H1 (cell line): ENCODE data around the gene SIGLECL1. TPM values are rescaled to one million over a fixed set of nuclear protein-coding genes. Genes with fewer than 3 reads are reported as not detected.

Source experiments
- CTCF ChIA-PET: fragments of 300-600 bp; sonication (Branson Sonifier 250); formaldehyde crosslinking; loops from one replicate; lab custom pipeline; 2021; ENCODE audit not compliant: partially characterized antibody; lab: Charles Lee
- POLR2A ChIA-PET: fragments of 300-600 bp; sonication (Branson Sonifier 250); formaldehyde crosslinking; loops from one replicate; lab custom pipeline; 2021; ENCODE audit warnings: inconsistent platforms; ENCODE audit not compliant: partially characterized antibody; lab: Charles Lee
- DNase-seq, 2 experiments: peaks; one replicate each; pipeline versions ENCODE4 v3.0.0 to v3.0.0-alpha.2; 2010 to 2022; ENCODE audit warnings: low spot score in 2 of 2, low read depth in 1 of 2, mixed read lengths in 1 of 2
- FAIRE-seq: peaks from 2 replicates; lab custom pipeline; 2011; peaks lifted over from hg19 to GRCh38; lab: Jason Lieb, UNC
- H2AFZ ChIP-seq: 2 replicates; pipeline ENCODE4 v1.8.1; 2012; ENCODE audit warnings: low read length, inconsistent platforms
- H2AK5ac ChIP-seq: 2 replicates; pipeline ENCODE4 v1.6.1; 2013; ENCODE audit warnings: low read depth, low read length
- H2BK120ac ChIP-seq: replicated peaks from 2 replicates; pipeline ENCODE3; 2013; ENCODE audit warnings: low read depth, low read length, inconsistent platforms
- H2BK12ac ChIP-seq: 2 replicates; pipeline ENCODE4 v1.6.1; 2013; ENCODE audit warnings: low read depth, low read length
- H2BK15ac ChIP-seq: 2 replicates; pipeline ENCODE4 v1.6.1; 2013; ENCODE audit warnings: low read length
- H2BK20ac ChIP-seq: 2 replicates; pipeline ENCODE4 v1.6.1; 2013; ENCODE audit warnings: low read length
- H2BK5ac ChIP-seq: 2 replicates; pipeline ENCODE4 v1.6.1; 2013; ENCODE audit warnings: low read depth, low read length
- H3K14ac ChIP-seq: 2 replicates; pipeline ENCODE4 v1.6.1; 2013; ENCODE audit warnings: inconsistent platforms; ENCODE audit not compliant: insufficient read length
- H3K18ac ChIP-seq: 2 replicates; pipeline ENCODE4 v1.6.1; 2013; ENCODE audit warnings: low read length; ENCODE audit errors: extremely low read depth
- H3K23ac ChIP-seq: 2 replicates; pipeline ENCODE4 v1.6.1; 2013; ENCODE audit warnings: inconsistent platforms; ENCODE audit not compliant: insufficient read length
- H3K23me2 ChIP-seq: 2 replicates; pipeline ENCODE4 v1.6.1; 2013; ENCODE audit warnings: low read depth, low read length
- H3K27ac ChIP-seq: 2 replicates; pipeline ENCODE4 v1.6.1; 2011; ENCODE audit warnings: low read depth, low read length, inconsistent platforms
- H3K27me3 ChIP-seq, 4 experiments: replicated peaks in 1 of 4; 1 replicate in 1 of 4; 2 replicates in 3 of 4; pipeline versions ENCODE4 v1.6.1 to v1.8.1; 2011 to 2013; ENCODE audit warnings: low read length in 3 of 4, mild to moderate bottlenecking in 3 of 4, inconsistent platforms in 2 of 4, mixed read lengths in 2 of 4, moderate library complexity in 1 of 4; ENCODE audit not compliant: control insufficient read depth in 3 of 4, insufficient read depth in 3 of 4; ENCODE audit errors: extremely low read depth in 1 of 4
- H3K36me3 ChIP-seq, 4 experiments: 2 replicates each; pipeline versions ENCODE4 v1.6.1 to v1.8.1; 2011 to 2013; ENCODE audit warnings: mild to moderate bottlenecking in 4 of 4, low read length in 3 of 4, moderate library complexity in 2 of 4, control low read depth in 1 of 4, inconsistent platforms in 1 of 4; ENCODE audit not compliant: insufficient read depth in 4 of 4, control insufficient read depth in 2 of 4
- H3K4ac ChIP-seq: replicated peaks from 2 replicates; pipeline ENCODE3; 2013; ENCODE audit warnings: low read length, low read depth, mixed read lengths, inconsistent platforms; ENCODE audit not compliant: insufficient read length
- H3K4me1 ChIP-seq, 4 experiments: replicated peaks in 1 of 4; 1 replicate in 1 of 4; 2 replicates in 3 of 4; pipeline versions ENCODE4 v1.6.1 to v1.8.1; 2011 to 2013; ENCODE audit warnings: low read length in 3 of 4, inconsistent platforms in 2 of 4, mixed read lengths in 1 of 4; ENCODE audit not compliant: insufficient read depth in 4 of 4, control insufficient read depth in 3 of 4
- H3K4me2 ChIP-seq, 2 experiments: 2 replicates each; pipeline versions ENCODE4 v1.6.1 to v1.8.1; 2011 to 2013; ENCODE audit warnings: low read depth in 2 of 2, low read length in 2 of 2, control low read depth in 1 of 2, inconsistent platforms in 1 of 2, mild to moderate bottlenecking in 1 of 2; ENCODE audit not compliant: insufficient read depth in 1 of 2
- H3K4me3 ChIP-seq, 4 experiments: fragments of 200-600, 300-600 bp in 1 of 4; sonication (generic), shearing (Covaris generic), sonication (Bioruptor Twin) in 1 of 4; 2 replicates each; pipeline versions ENCODE4 v1.5.1 to v1.8.1; 2011 to 2016; ENCODE audit warnings: low read length in 4 of 4, low read depth in 3 of 4, control low read depth in 2 of 4, inconsistent platforms in 2 of 4, mild to moderate bottlenecking in 2 of 4, mixed read lengths in 1 of 4, moderate library complexity in 1 of 4; ENCODE audit not compliant: insufficient read depth in 2 of 4; ENCODE audit errors: extremely low read depth in 1 of 4
- H3K56ac ChIP-seq: replicated peaks from 2 replicates; pipeline ENCODE3; 2013; ENCODE audit warnings: low read depth, mild to moderate bottlenecking, mixed read lengths, low read length, inconsistent platforms; ENCODE audit not compliant: insufficient read length
- H3K79me1 ChIP-seq: 2 replicates; pipeline ENCODE4 v1.6.1; 2013; ENCODE audit warnings: low read depth, low read length, control low read depth
- H3K79me2 ChIP-seq, 2 experiments: 2 replicates each; pipeline versions ENCODE4 v1.6.1 to v1.8.1; 2012 to 2013; ENCODE audit warnings: low read length in 2 of 2, mild to moderate bottlenecking in 2 of 2, inconsistent platforms in 1 of 2; ENCODE audit not compliant: insufficient read depth in 2 of 2, control insufficient read depth in 1 of 2
- H3K9ac ChIP-seq, 4 experiments: replicated peaks in 1 of 4; 1 replicate in 1 of 4; 2 replicates in 3 of 4; pipeline versions ENCODE4 v1.6.1 to v1.8.1; 2011 to 2013; ENCODE audit warnings: low read depth in 3 of 4, low read length in 3 of 4, control low read depth in 2 of 4, mild to moderate bottlenecking in 2 of 4, moderate library complexity in 2 of 4, inconsistent platforms in 1 of 4; ENCODE audit errors: extremely low read depth in 1 of 4
- H3K9me3 ChIP-seq, 2 experiments: 2 replicates each; pipeline versions ENCODE4 v1.6.1 to v1.8.1; 2012 to 2013; ENCODE audit warnings: mild to moderate bottlenecking in 2 of 2, moderate library complexity in 2 of 2, control low read depth in 1 of 2, inconsistent platforms in 1 of 2, low read depth in 1 of 2, low read length in 1 of 2, mixed read lengths in 1 of 2; ENCODE audit not compliant: insufficient read depth in 2 of 2
- H4K20me1 ChIP-seq, 2 experiments: replicated peaks in 1 of 2; 2 replicates each; pipeline versions ENCODE3 to v1.8.1; 2011 to 2013; ENCODE audit warnings: inconsistent platforms in 2 of 2, low read length in 2 of 2, mild to moderate bottlenecking in 1 of 2; ENCODE audit not compliant: insufficient read depth in 2 of 2, control insufficient read depth in 1 of 2
- H4K5ac ChIP-seq: 2 replicates; pipeline ENCODE4 v1.6.1; 2013; ENCODE audit warnings: low read length, low read depth, mixed read lengths, inconsistent platforms; ENCODE audit not compliant: insufficient read length
- H4K8ac ChIP-seq: 2 replicates; pipeline ENCODE4 v1.8.0; 2013; ENCODE audit warnings: mild to moderate bottlenecking, moderate library complexity, low read length, inconsistent platforms; ENCODE audit not compliant: insufficient read depth; ENCODE audit errors: extremely low read depth
- H4K91ac ChIP-seq: replicated peaks from 2 replicates; pipeline ENCODE3; 2013; ENCODE audit warnings: low read length, mixed read lengths, inconsistent platforms; ENCODE audit not compliant: insufficient read length
- BRCA1 ChIP-seq: IDR thresholded peaks from 2 replicates; pipeline ENCODE4 v1.6.1; 2012; ENCODE audit warnings: low read depth, low read length, improper control_type of control experiment
- CBX5 ChIP-seq: fragments of 300-800, 300-1000 bp; sonication (generic); IDR thresholded peaks from 2 replicates; pipeline ENCODE4 v1.7.1; 2016; ENCODE audit warnings: antibody characterized with exemption, low read length, low read depth
- PHF8 ChIP-seq: fragments of 200-600 bp; sonication (generic); conservative IDR thresholded peaks from 2 replicates; pipeline ENCODE4 v1.7.1; 2012; ENCODE audit warnings: low read depth, mild to moderate bottlenecking, inconsistent platforms, low read length, moderate library complexity
- SIN3A ChIP-seq, 2 experiments: IDR thresholded peaks in 1 of 2; conservative IDR thresholded peaks in 1 of 2; 2 replicates each; pipeline ENCODE4 v1.6.1; 2011 to 2012; ENCODE audit warnings: low read length in 2 of 2, improper control_type of control experiment in 1 of 2, low read depth in 1 of 2, mild to moderate bottlenecking in 1 of 2
- SIRT6 ChIP-seq: IDR thresholded peaks from one replicate; pipeline ENCODE4 v1.7.1; 2012; ENCODE audit warnings: low read length, inconsistent platforms
- SRF ChIP-seq: IDR thresholded peaks from 2 replicates; pipeline ENCODE4 v1.6.1; 2011; ENCODE audit warnings: mild to moderate bottlenecking, low read depth, low read length, moderate library complexity
- WGBS, 2 experiments: shearing (Covaris generic) in 1 of 2; methylation state at CpG; one replicate each; pipeline versions ENCODE4 v1.1.6 to v1.1.7; 2013 to 2015; ENCODE audit warnings: low lambda C conversion rate in 2 of 2, mixed read lengths in 2 of 2, inconsistent platforms in 1 of 2, low coverage in 1 of 2, missing lambda C conversion rate in 1 of 2; ENCODE audit not compliant: insufficient replicate concordance in 2 of 2, insufficient coverage in 1 of 2, insufficient read length in 1 of 2; ENCODE audit errors: extremely low coverage in 1 of 2, missing lambda C conversion rate in 1 of 2; 5-methylcytosine and 5-hydroxymethylcytosine counted together
- polyA plus RNA-seq, 7 experiments: library from polyadenylated mRNA; depleted of rRNA in 3 of 7; stranded (reverse) in 5 of 7; unstranded in 2 of 7; fragments of >200 nt in 5 of 7; fragments of 200-250 nt in 2 of 7; gene quantifications; 1 replicate in 5 of 7; 2 replicates in 1 of 7; 4 replicates in 1 of 7; pipeline versions ENCODE4 v1.2.1 to v1.2.3, GENCODE V29; 2011 to 2013; ENCODE audit warnings: missing spikeins in 2 of 7, mixed read lengths in 2 of 7
- total RNA-seq: library from RNA; stranded (reverse); fragmentation: NEBNext Ultra II Directional; extraction: Animal tissue kit (Norgen Biotek cat#: 25700); gene quantifications from 2 replicates; pipeline ENCODE4 v1.2.1, GENCODE V29; 2021
- TF ChIP-seq, protein P1 (sequence below): IDR thresholded peaks from 2 replicates; pipeline ENCODE4 v1.6.1; 2011; ENCODE audit warnings: low read depth, mild to moderate bottlenecking, low read length; ENCODE audit not compliant: insufficient read depth

SIGLECL1 gene
- total and polyA plus RNA-seq, 2 of the 8 experiments (the other 6 are each of a cell fraction or from before 2014, with no cell fraction given) = not detected

DNA sequence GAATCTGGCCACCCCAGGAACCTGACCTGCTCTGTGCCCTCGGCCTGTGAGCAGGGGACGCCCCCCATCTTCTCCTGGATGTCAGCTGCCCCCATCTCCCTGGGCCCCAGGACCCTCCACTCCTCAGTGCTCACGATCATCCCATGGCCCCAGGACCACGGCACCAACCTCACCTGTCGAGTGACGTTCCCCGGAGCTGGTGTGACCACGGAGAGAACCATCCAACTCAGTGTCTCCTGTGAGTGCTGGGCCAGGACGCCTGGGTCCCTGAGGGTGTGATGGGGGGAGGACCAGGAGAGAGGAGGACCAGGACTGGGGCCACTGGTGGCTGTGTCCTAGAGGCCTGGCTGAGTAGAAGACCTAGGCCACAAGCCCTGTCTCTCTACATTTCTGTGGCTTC, 39.0 kb upstream of the SIGLECL1 start:
- Histone ChIP-seq H2AFZ (no peak overlapping the region), H3K4me1 (no peaks in the 10 kb centered on the region), H3K4ac (no peak overlapping the region), H4K91ac (no peak overlapping the region), H2AK5ac (no peak overlapping the region), H3K36me3 (no peaks in the 10 kb centered on the region), H2BK5ac (no peak overlapping the region), H3K4me3 (no peak overlapping the region), H3K79me1 (no peaks in the 10 kb centered on the region), H3K27ac (no peak overlapping the region), H4K5ac (no peak overlapping the region), H3K23ac (no peak overlapping the region), H2BK20ac (no peak overlapping the region), H3K23me2 (no peaks in the 10 kb centered on the region), H3K56ac (no peak overlapping the region), H3K18ac (no peak overlapping the region), H2BK120ac (no peak overlapping the region), H2BK15ac (no peak overlapping the region), H3K4me2 (no peak overlapping the region), H3K27me3 (no peaks in the 10 kb centered on the region), H3K79me2 (no peaks in the 10 kb centered on the region), H3K9ac (no peak overlapping the region), H4K20me1 (no peaks in the 10 kb centered on the region), H2BK12ac (no peak overlapping the region), H3K14ac (no peak overlapping the region), H4K8ac (no peak overlapping the region), H3K9me3 (peaks cover 18 to 21% of the 10 kb centered on the region in 2 experiments)
- ChIA-PET POLR2A (no interaction called here), CTCF (interaction anchor here (1.7 kb wide), 1 partner anchor 25 kb away, joined by 4 read pairs; no protein-coding TSS in a partner anchor)
- FAIRE-seq = no peak
- DNase-seq = no peak
- 95% methylated on average over 9 of the region's 9 CpGs; no CpG with 5 or more reads in 1 of the 2 experiments for WGBS, 2 experiments
- no peak for TF ChIP-seq SRF
- TF ChIP-seq, protein P1, sequence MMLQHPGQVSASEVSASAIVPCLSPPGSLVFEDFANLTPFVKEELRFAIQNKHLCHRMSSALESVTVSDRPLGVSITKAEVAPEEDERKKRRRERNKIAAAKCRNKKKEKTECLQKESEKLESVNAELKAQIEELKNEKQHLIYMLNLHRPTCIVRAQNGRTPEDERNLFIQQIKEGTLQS = no peak
- no peak for TF ChIP-seq SIN3A (conservative IDR thresholded peaks at IDR 0.05 in 1 of 2, IDR thresholded peaks at IDR 0.05 in 1 of 2; ENCODE audit: low read depth in 1 of 2, low read length in 2 of 2)
- TF ChIP-seq BRCA1 = no peak
- no peak for TF ChIP-seq CBX5
- TF ChIP-seq SIRT6 = no peak
- TF ChIP-seq PHF8 = no peak
